ENCODE results near the gene NAA40. TPM values are rescaled to one million over a fixed set of nuclear protein-coding genes. Genes with fewer than 3 reads are reported as not detected.

The NAA40 gene
- polyA plus RNA-seq, 1 experiment: 17.4 TPM

DNA sequence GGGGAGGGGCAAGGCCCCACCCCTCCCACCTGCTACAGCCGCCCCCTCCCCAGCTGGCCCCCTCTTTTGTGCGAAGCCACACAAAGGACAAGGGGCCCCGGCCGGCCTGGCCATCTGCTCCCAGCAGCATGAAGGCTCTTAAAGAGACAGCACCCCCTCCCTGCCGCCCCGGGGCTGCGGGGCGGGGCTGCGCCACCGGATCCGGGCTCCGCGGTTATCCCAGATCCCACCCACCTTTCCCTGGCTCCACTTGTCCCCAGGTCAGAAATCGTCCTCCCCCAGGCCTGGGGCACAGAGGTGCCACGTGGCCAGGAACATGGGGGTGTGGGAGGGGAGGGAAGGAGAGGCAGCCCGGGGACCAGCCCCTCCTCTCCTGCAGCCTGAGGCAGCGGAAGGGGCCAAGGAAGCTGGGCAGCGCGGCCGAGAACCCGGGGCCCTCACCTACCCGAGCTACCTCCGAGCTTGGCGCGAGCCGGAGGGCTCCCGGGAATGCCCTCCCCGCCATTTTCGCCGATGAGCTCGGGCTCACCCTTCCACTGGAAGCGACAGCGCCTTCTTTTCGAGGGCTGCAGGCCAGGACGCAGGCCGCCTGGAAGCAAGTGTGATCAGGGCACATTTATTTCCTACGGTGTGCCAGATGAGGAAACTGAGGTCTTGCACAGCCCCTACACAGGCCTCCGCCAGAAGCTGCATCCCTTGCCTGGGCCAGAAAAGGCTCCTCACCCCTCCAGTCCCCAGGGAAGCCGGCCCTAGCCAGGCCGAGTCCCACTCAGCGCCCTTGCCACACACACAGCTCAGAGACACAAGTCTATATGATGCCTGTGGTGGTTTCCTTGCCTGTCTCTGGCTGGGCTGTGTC lies 19.3 kb upstream of the NAA40 start:
- POLR2A ChIA-PET: interaction anchor here (0.5 kb wide), 1 partner anchor 110 kb away, joined by 6 read pairs; no protein-coding TSS in a partner anchor
- CTCF ChIA-PET: interaction anchor here (0.6 to 2.0 kb wide), 5 partner anchors 10 to 52 kb away, joined by 3 to 7 read pairs (median 6); no protein-coding TSS in a partner anchor
- H3K4me3 ChIP-seq (ENCODE audit: low read depth, low read length): peak overlapping the region; percentile 7; the same call in 1 of the 2 replicates
- H3K27me3 ChIP-seq (ENCODE audit: control insufficient read depth, insufficient read depth, low read length): peaks cover 6% of the 10 kb centered on the region
- TF ChIP-seq, protein P1, sequence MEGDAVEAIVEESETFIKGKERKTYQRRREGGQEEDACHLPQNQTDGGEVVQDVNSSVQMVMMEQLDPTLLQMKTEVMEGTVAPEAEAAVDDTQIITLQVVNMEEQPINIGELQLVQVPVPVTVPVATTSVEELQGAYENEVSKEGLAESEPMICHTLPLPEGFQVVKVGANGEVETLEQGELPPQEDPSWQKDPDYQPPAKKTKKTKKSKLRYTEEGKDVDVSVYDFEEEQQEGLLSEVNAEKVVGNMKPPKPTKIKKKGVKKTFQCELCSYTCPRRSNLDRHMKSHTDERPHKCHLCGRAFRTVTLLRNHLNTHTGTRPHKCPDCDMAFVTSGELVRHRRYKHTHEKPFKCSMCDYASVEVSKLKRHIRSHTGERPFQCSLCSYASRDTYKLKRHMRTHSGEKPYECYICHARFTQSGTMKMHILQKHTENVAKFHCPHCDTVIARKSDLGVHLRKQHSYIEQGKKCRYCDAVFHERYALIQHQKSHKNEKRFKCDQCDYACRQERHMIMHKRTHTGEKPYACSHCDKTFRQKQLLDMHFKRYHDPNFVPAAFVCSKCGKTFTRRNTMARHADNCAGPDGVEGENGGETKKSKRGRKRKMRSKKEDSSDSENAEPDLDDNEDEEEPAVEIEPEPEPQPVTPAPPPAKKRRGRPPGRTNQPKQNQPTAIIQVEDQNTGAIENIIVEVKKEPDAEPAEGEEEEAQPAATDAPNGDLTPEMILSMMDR (IDR thresholded peaks at IDR 0.05; ENCODE audit: low read depth, low read length): no peak
- H3K27ac ChIP-seq (ENCODE audit: low read depth, low read length): peak overlapping the region; percentile 61
- no peak for DNase-seq (ENCODE audit: low read depth, low spot score)
- peaks cover 9% of the 10 kb centered on the region for H3K9me3 ChIP-seq (ENCODE audit: control insufficient read depth, insufficient read depth, low read length)

- ChIA-PET CTCF (interaction anchor here (0.6 to 2.0 kb wide), 9 partner anchors 9 to 1373 kb away, joined by 3 to 7 read pairs (median 5); partner anchors contain the start of gene MARK2), POLR2A (interaction anchor here (0.5 to 0.6 kb wide), 2 partner anchors 14 to 111 kb away, joined by 3 to 6 read pairs; no protein-coding TSS in a partner anchor)
- TF ChIP-seq, protein P1 (IDR thresholded peaks at IDR 0.05; ENCODE audit: low read depth, low read length): no peak
- H3K27ac ChIP-seq (ENCODE audit: low read depth, low read length): peak overlapping the region; percentile 61
- peaks cover 9% of the 10 kb centered on the region for H3K9me3 ChIP-seq (ENCODE audit: control insufficient read depth, insufficient read depth, low read length)
- no peak for DNase-seq (ENCODE audit: low read depth, low spot score)
- H3K27me3 ChIP-seq (ENCODE audit: control insufficient read depth, insufficient read depth, low read length): peaks cover 6% of the 10 kb centered on the region
- no peak overlapping the region for H3K4me3 ChIP-seq (ENCODE audit: low read depth, low read length)
These were observed 18.5 kb upstream of the NAA40 start for GRCh38 chr11:63920126-63920938.

DNA sequence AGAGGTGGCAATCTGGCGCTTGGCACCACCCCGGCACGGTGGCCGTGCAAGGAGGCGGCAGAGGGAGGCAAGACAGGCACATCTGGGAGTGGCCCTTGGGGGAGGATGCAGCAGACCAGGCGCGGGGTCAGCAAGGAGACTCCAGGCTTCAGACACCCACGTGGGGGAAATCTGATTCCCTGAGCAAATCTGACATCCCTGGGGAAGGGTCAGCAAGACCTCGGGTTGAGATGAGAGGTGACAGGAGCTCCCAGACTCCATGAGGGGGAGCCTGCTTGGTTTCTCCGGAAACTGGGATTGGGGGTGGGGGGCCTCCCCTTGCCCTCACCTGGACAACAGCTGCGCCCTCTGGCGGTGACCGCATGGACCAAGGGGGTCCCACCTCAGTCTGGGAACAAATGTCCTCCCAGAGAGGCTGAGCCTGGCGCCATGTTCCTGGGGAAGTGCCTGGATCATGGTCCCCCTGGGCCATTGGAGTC lies 17.8 kb upstream of the NAA40 start:
- ChIA-PET CTCF (interaction anchor here (0.6 to 2.0 kb wide), 6 partner anchors 8 to 1373 kb away, joined by 3 to 6 read pairs (median 4); partner anchors contain the start of gene MARK2), POLR2A (interaction anchor here (0.6 kb wide), 1 partner anchor 13 kb away, joined by 3 read pairs; no protein-coding TSS in a partner anchor)
- TF ChIP-seq, protein P1 (IDR thresholded peaks at IDR 0.05; ENCODE audit: low read depth, low read length): peak; percentile 52
- Histone ChIP-seq H3K27me3 (ENCODE audit: control insufficient read depth, insufficient read depth, low read length) (peaks cover 6% of the 10 kb centered on the region), H3K27ac (ENCODE audit: low read depth, low read length) (no peak overlapping the region), H3K4me3 (ENCODE audit: low read depth, low read length) (no peak overlapping the region), H3K9me3 (ENCODE audit: control insufficient read depth, insufficient read depth, low read length) (peaks cover 9% of the 10 kb centered on the region)
- no peak for DNase-seq (ENCODE audit: low read depth, low spot score)

GRCh38 chr11:63922673-63923192 lies 16.1 kb upstream of the NAA40 start:
- TF ChIP-seq, protein P1 (IDR thresholded peaks at IDR 0.05; ENCODE audit: low read depth, low read length): no peak
- no peak overlapping the region for H3K27ac ChIP-seq (ENCODE audit: low read depth, low read length)
- ChIA-PET POLR2A (no interaction called here), CTCF (no interaction called here)
- peaks cover 10% of the 10 kb centered on the region for H3K27me3 ChIP-seq (ENCODE audit: control insufficient read depth, insufficient read depth, low read length)
- peaks cover 9% of the 10 kb centered on the region for H3K9me3 ChIP-seq (ENCODE audit: control insufficient read depth, insufficient read depth, low read length)
- no peak for DNase-seq (ENCODE audit: low read depth, low spot score)
- H3K4me3 ChIP-seq (ENCODE audit: low read depth, low read length): no peak overlapping the region

All from AG04450 (cell line).